ENCODE results near the gene RPL31.

- no peak for TF ChIP-seq CTCF (IDR thresholded peaks at IDR 0.05)
- TF ChIP-seq POLR2A (IDR thresholded peaks at IDR 0.05): no peak
Observed at GRCh38 chr2:100980046-100980445, 22.0 kb upstream of the RPL31 start.
